HepG2 (cell line): ENCODE results near the gene AMBRA1. TPM values are rescaled to one million over a fixed set of nuclear protein-coding genes. Genes with fewer than 3 reads are reported as not detected.
"Not testable (repeated sequence)": the region's sequence is repeated elsewhere in the genome, so short reads cannot be mapped to it uniquely, and the experiment has no call there.

Experiments used
- FOXA1 ChIP-seq, 2 experiments: fragments of 450-650 bp in 1 of 2; sonication (generic) in 1 of 2; formaldehyde crosslinking in 1 of 2; IDR thresholded peaks; 2 replicates each; pipeline versions ENCODE4 v1.4.0 to v1.6.1; 2016 to 2020; ENCODE audit warnings: missing genetic modification reagents in 1 of 2
- MED1 ChIP-seq: sonication (generic); formaldehyde crosslinking; IDR thresholded peaks from 2 replicates; pipeline ENCODE4 v1.4.0; 2020; ENCODE audit warnings: missing genetic modification reagents
- NONO ChIP-seq, 2 experiments: fragments of 450-650 bp in 1 of 2; sonication (generic) in 1 of 2; formaldehyde crosslinking in 1 of 2; IDR thresholded peaks in 1 of 2; conservative IDR thresholded peaks in 1 of 2; 2 replicates each; pipeline versions ENCODE4 v1.6.1 to v1.8.0; 2017 to 2022; ENCODE audit warnings: mild to moderate bottlenecking in 1 of 2, missing genetic modification reagents in 1 of 2, moderate library complexity in 1 of 2
- POLR2AphosphoS5 ChIP-seq: IDR thresholded peaks from 2 replicates; pipeline ENCODE4 v1.6.1; 2012; ENCODE audit warnings: low read depth, low read length
- RBFOX2 ChIP-seq: fragments of 200-400 bp; formaldehyde crosslinking; IDR thresholded peaks from 2 replicates; pipeline ENCODE4 v1.6.1; 2017; ENCODE audit warnings: low read depth, mild to moderate bottlenecking, low read length
- SOX6 ChIP-seq, 2 experiments: fragments of 450-650 bp in 1 of 2; sonication (generic) in 1 of 2; formaldehyde crosslinking in 1 of 2; IDR thresholded peaks; 2 replicates each; pipeline versions ENCODE4 v1.4.0 to v1.6.1; 2017 to 2020; ENCODE audit warnings: antibody characterized with exemption in 1 of 2, mild to moderate bottlenecking in 1 of 2, missing genetic modification reagents in 1 of 2
- SPEN ChIP-seq: sonication (generic); formaldehyde crosslinking; IDR thresholded peaks from 2 replicates; pipeline ENCODE4 v1.5.1; 2020; ENCODE audit warnings: low read depth, mild to moderate bottlenecking, missing genetic modification reagents
- TBX2 ChIP-seq: sonication (generic); formaldehyde crosslinking; IDR thresholded peaks from 2 replicates; pipeline ENCODE4 v1.5.0; 2020; ENCODE audit warnings: missing genetic modification reagents, mild to moderate bottlenecking, borderline replicate concordance
- UBTF ChIP-seq: sonication (generic); formaldehyde crosslinking; IDR thresholded peaks from 2 replicates; pipeline ENCODE4 v1.4.0; 2020; ENCODE audit warnings: mild to moderate bottlenecking, missing genetic modification reagents
- ZFY ChIP-seq: sonication (generic); formaldehyde crosslinking; IDR thresholded peaks from 2 replicates; pipeline ENCODE4 v1.4.0; 2020; ENCODE audit warnings: missing genetic modification reagents
- ZNF160 ChIP-seq: sonication (generic); formaldehyde crosslinking; IDR thresholded peaks from 2 replicates; pipeline ENCODE4 v1.8.0; 2022; ENCODE audit warnings: mild to moderate bottlenecking, inconsistent platforms, missing genetic modification reagents
- ZNF543 ChIP-seq: sonication (generic); formaldehyde crosslinking; IDR thresholded peaks from 2 replicates; pipeline ENCODE4 v1.4.0; 2020; ENCODE audit warnings: mild to moderate bottlenecking, missing genetic modification reagents
- ZNF546 ChIP-seq: sonication (generic); formaldehyde crosslinking; conservative IDR thresholded peaks from 2 replicates; pipeline ENCODE4 v1.8.1; 2023; ENCODE audit warnings: mild to moderate bottlenecking, missing genetic modification reagents
- polyA plus RNA-seq, 8 experiments: library from polyadenylated mRNA; depleted of rRNA in 3 of 8; stranded (reverse) in 7 of 8; unstranded in 1 of 8; fragments of >200 nt; fragmentation: Illumina TruSeq in 4 of 8; extraction: Trizol in 4 of 8; gene quantifications; 2 replicates each; pipeline versions ENCODE4 v1.2.1 to v1.2.3, GENCODE V29; 2011 to 2016; ENCODE audit warnings: low read depth in 4 of 8, missing spikeins in 1 of 8, mixed read lengths in 1 of 8; ENCODE audit not compliant: insufficient read depth in 1 of 8
- total RNA-seq, 5 experiments: library from RNA; depleted of rRNA; stranded (reverse); fragments of >200 nt; fragmentation: Illumina TruSeq; extraction: Trizol; gene quantifications; 2 replicates each; pipeline ENCODE4 v1.2.3, GENCODE V29; 2016; ENCODE audit warnings: low read depth in 1 of 5
- TF ChIP-seq, protein P1 (sequence below): sonication (generic); formaldehyde crosslinking; IDR thresholded peaks from 2 replicates; pipeline ENCODE4 v1.5.0; 2020; ENCODE audit warnings: mild to moderate bottlenecking, missing genetic modification reagents, borderline replicate concordance
- TF ChIP-seq, protein P2 (sequence below): sonication (generic); formaldehyde crosslinking; IDR thresholded peaks from 2 replicates; pipeline ENCODE4 v1.5.1; 2020; ENCODE audit warnings: mild to moderate bottlenecking, missing genetic modification reagents, moderate library complexity
- TF ChIP-seq, protein P3 (sequence below): sonication (generic); IDR thresholded peaks from 2 replicates; pipeline ENCODE4 v1.6.1; 2016; ENCODE audit warnings: low read depth, borderline replicate concordance

AMBRA1 gene
- total and polyA plus RNA-seq, 2 of the 13 experiments (the other 11 are each of a cell fraction or from before 2014, with no cell fraction given): 15.7 to 26.0 TPM

- TF ChIP-seq, protein P1, sequence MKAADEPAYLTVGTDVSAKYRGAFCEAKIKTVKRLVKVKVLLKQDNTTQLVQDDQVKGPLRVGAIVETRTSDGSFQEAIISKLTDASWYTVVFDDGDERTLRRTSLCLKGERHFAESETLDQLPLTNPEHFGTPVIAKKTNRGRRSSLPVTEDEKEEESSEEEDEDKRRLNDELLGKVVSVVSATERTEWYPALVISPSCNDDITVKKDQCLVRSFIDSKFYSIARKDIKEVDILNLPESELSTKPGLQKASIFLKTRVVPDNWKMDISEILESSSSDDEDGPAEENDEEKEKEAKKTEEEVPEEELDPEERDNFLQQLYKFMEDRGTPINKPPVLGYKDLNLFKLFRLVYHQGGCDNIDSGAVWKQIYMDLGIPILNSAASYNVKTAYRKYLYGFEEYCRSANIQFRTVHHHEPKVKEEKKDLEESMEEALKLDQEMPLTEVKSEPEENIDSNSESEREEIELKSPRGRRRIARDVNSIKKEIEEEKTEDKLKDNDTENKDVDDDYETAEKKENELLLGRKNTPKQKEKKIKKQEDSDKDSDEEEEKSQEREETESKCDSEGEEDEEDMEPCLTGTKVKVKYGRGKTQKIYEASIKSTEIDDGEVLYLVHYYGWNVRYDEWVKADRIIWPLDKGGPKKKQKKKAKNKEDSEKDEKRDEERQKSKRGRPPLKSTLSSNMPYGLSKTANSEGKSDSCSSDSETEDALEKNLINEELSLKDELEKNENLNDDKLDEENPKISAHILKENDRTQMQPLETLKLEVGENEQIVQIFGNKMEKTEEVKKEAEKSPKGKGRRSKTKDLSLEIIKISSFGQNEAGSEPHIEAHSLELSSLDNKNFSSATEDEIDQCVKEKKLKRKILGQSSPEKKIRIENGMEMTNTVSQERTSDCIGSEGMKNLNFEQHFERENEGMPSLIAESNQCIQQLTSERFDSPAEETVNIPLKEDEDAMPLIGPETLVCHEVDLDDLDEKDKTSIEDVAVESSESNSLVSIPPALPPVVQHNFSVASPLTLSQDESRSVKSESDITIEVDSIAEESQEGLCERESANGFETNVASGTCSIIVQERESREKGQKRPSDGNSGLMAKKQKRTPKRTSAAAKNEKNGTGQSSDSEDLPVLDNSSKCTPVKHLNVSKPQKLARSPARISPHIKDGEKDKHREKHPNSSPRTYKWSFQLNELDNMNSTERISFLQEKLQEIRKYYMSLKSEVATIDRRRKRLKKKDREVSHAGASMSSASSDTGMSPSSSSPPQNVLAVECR (CRISPR knock-in tag): peak; percentile 45; the same call in 1 of the 2 replicates
- TF ChIP-seq UBTF: peak; percentile 93
- TF ChIP-seq MED1 (CRISPR knock-in tag): peak; percentile 54
- 0 out of 2 replicates have a peak, but pooled peaks have one; percentile 33 for TF ChIP-seq ZNF160 (CRISPR knock-in tag)
- peak; percentile 71; the same call in 1 of the 2 replicates for TF ChIP-seq SPEN (CRISPR knock-in tag)
- peak; percentile 46; the same call in 1 of the 2 replicates for TF ChIP-seq TBX2 (CRISPR knock-in tag)
- 0 out of 2 replicates have a peak, but pooled peaks have one; percentile 36 for TF ChIP-seq ZNF543 (CRISPR knock-in tag)
- peak; percentile 79 for TF ChIP-seq ZFY (CRISPR knock-in tag)
- TF ChIP-seq, protein P2, sequence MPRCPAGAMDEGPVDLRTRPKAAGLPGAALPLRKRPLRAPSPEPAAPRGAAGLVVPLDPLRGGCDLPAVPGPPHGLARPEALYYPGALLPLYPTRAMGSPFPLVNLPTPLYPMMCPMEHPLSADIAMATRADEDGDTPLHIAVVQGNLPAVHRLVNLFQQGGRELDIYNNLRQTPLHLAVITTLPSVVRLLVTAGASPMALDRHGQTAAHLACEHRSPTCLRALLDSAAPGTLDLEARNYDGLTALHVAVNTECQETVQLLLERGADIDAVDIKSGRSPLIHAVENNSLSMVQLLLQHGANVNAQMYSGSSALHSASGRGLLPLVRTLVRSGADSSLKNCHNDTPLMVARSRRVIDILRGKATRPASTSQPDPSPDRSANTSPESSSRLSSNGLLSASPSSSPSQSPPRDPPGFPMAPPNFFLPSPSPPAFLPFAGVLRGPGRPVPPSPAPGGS: peak; percentile 41; the same call in 1 of the 2 replicates
- TF ChIP-seq, protein P3, sequence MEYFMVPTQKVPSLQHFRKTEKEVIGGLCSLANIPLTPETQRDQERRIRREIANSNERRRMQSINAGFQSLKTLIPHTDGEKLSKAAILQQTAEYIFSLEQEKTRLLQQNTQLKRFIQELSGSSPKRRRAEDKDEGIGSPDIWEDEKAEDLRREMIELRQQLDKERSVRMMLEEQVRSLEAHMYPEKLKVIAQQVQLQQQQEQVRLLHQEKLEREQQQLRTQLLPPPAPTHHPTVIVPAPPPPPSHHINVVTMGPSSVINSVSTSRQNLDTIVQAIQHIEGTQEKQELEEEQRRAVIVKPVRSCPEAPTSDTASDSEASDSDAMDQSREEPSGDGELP: peak; percentile 58; the same call in 1 of the 2 replicates
- not testable (repeated sequence) for TF ChIP-seq FOXA1, NONO, SOX6 (IDR thresholded peaks at IDR 0.05)
- TF ChIP-seq FOXA1 (CRISPR knock-in tag; IDR thresholded peaks at IDR 0.05): 0 out of 2 replicates have a peak, but pooled peaks have one; percentile 6
- TF ChIP-seq NONO (CRISPR knock-in tag; conservative IDR thresholded peaks at IDR 0.05): peak; percentile 56; the same call in 1 of the 2 replicates
- peak; percentile 43; the same call in 1 of the 2 replicates for TF ChIP-seq POLR2AphosphoS5
- peak; percentile 61 for TF ChIP-seq RBFOX2
- 0 out of 2 replicates have a peak, but pooled peaks have one; percentile 57 for TF ChIP-seq ZNF546 (CRISPR knock-in tag)
- peak; percentile 47; the same call in 1 of the 2 replicates for TF ChIP-seq SOX6 (CRISPR knock-in tag; IDR thresholded peaks at IDR 0.05)
Observed at GRCh38 chr11:46379482-46380293, 214.1 kb downstream of the AMBRA1 start (continued).
